Measurements from ENCODE around the gene LRRC8D.

DNA sequence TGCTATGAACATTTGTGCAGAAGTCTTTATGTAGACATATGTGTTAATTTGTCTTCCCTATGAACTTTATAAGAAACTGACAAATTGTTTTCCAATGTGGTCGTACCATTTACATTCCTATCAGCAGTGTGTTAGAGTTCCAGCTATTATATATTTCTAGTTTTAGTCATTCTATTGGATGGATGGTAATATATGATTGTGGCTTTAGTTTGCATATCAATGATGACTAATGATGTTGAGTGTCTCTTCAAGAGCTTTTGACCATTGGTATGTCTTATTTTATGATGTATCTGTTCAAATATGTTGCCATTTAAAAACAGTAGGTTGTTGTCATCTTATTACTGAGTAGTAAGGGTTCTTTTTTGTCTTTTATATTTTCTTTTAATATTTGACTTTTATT lies 157.9 kb downstream of the LRRC8D start:
- TF ChIP-seq CSDC2 (CRISPR knock-in tag; IDR thresholded peaks at IDR 0.05) (no peak), ZNF70 (CRISPR knock-in tag; IDR thresholded peaks at IDR 0.05) (no peak), ZFP3 (CRISPR knock-in tag; IDR thresholded peaks at IDR 0.05) (no peak), RARB (CRISPR knock-in tag; IDR thresholded peaks at IDR 0.05) (no peak), ZNF8 (CRISPR knock-in tag; IDR thresholded peaks at IDR 0.05) (no peak), BACH2 (CRISPR knock-in tag; IDR thresholded peaks at IDR 0.05; ENCODE audit: borderline replicate concordance) (no peak), GLIS3 (CRISPR knock-in tag; IDR thresholded peaks at IDR 0.05) (no peak), SNAI2 (CRISPR knock-in tag; IDR thresholded peaks at IDR 0.05) (no peak), ZC3H10 (CRISPR knock-in tag; IDR thresholded peaks at IDR 0.05) (no peak), ARNTL (CRISPR knock-in tag; IDR thresholded peaks at IDR 0.05; ENCODE audit: borderline replicate concordance, low read depth) (no peak)
- TF ChIP-seq, protein P1, sequence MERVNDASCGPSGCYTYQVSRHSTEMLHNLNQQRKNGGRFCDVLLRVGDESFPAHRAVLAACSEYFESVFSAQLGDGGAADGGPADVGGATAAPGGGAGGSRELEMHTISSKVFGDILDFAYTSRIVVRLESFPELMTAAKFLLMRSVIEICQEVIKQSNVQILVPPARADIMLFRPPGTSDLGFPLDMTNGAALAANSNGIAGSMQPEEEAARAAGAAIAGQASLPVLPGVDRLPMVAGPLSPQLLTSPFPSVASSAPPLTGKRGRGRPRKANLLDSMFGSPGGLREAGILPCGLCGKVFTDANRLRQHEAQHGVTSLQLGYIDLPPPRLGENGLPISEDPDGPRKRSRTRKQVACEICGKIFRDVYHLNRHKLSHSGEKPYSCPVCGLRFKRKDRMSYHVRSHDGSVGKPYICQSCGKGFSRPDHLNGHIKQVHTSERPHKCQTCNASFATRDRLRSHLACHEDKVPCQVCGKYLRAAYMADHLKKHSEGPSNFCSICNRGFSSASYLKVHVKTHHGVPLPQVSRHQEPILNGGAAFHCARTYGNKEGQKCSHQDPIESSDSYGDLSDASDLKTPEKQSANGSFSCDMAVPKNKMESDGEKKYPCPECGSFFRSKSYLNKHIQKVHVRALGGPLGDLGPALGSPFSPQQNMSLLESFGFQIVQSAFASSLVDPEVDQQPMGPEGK (CRISPR knock-in tag; IDR thresholded peaks at IDR 0.05; ENCODE audit: borderline replicate concordance) = no peak
- TF ChIP-seq, protein P2, sequence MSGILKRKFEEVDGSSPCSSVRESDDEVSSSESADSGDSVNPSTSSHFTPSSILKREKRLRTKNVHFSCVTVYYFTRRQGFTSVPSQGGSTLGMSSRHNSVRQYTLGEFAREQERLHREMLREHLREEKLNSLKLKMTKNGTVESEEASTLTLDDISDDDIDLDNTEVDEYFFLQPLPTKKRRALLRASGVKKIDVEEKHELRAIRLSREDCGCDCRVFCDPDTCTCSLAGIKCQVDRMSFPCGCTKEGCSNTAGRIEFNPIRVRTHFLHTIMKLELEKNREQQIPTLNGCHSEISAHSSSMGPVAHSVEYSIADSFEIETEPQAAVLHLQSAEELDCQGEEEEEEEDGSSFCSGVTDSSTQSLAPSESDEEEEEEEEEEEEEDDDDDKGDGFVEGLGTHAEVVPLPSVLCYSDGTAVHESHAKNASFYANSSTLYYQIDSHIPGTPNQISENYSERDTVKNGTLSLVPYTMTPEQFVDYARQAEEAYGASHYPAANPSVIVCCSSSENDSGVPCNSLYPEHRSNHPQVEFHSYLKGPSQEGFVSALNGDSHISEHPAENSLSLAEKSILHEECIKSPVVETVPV (CRISPR knock-in tag; IDR thresholded peaks at IDR 0.05) = no peak
- TF ChIP-seq, protein P3, sequence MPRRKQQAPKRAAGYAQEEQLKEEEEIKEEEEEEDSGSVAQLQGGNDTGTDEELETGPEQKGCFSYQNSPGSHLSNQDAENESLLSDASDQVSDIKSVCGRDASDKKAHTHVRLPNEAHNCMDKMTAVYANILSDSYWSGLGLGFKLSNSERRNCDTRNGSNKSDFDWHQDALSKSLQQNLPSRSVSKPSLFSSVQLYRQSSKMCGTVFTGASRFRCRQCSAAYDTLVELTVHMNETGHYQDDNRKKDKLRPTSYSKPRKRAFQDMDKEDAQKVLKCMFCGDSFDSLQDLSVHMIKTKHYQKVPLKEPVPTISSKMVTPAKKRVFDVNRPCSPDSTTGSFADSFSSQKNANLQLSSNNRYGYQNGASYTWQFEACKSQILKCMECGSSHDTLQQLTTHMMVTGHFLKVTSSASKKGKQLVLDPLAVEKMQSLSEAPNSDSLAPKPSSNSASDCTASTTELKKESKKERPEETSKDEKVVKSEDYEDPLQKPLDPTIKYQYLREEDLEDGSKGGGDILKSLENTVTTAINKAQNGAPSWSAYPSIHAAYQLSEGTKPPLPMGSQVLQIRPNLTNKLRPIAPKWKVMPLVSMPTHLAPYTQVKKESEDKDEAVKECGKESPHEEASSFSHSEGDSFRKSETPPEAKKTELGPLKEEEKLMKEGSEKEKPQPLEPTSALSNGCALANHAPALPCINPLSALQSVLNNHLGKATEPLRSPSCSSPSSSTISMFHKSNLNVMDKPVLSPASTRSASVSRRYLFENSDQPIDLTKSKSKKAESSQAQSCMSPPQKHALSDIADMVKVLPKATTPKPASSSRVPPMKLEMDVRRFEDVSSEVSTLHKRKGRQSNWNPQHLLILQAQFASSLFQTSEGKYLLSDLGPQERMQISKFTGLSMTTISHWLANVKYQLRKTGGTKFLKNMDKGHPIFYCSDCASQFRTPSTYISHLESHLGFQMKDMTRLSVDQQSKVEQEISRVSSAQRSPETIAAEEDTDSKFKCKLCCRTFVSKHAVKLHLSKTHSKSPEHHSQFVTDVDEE (CRISPR knock-in tag; IDR thresholded peaks at IDR 0.05) = no peak

Data from SK-N-SH treated with all-trans-retinoic acid at 6 μM for 48 hours (cell line).